Natural killer cell treated with Interleukin-12 subunit alpha and Interleukin-12 subunit beta and Interleukin-15 and Interleukin-18, amount 100 ng/mL, for 72 hours (primary cell): ENCODE measurements around the gene MYADML2. TPM values are rescaled to one million over a fixed set of nuclear protein-coding genes. Genes with fewer than 3 reads are reported as not detected.

Experiments used
- ATAC-seq, 2 donors: fragments of 150-1000 bp; cut with Tn5 transposase in 1 of 2; sonication (Bioruptor Pico), chemical (Tn5 transposase) in 1 of 2; 2 replicates each; pipeline ENCODE4 v1.10.0; 2021
- DNase-seq: peaks from one replicate; pipeline ENCODE4 v3.0.0; 2022; ENCODE audit warnings: low spot score
- H3K27ac Mint-ChIP-seq, 2 donors: 1 replicate in 1 of 2; 2 replicates in 1 of 2; pipeline ENCODE4 v1.8.0; 2022; ENCODE audit warnings: mixed read lengths in 2 of 2, mild to moderate bottlenecking in 1 of 2, moderate library complexity in 1 of 2
- H3K27me3 Mint-ChIP-seq, 2 donors: 1 replicate in 1 of 2; 2 replicates in 1 of 2; pipeline ENCODE4 v1.8.0; 2022; ENCODE audit warnings: mixed read lengths in 2 of 2
- H3K36me3 Mint-ChIP-seq: one replicate; pipeline ENCODE4 v1.8.0; 2022; ENCODE audit warnings: mixed read lengths
- H3K4me1 Mint-ChIP-seq, 2 donors: 1 replicate in 1 of 2; 2 replicates in 1 of 2; pipeline ENCODE4 v1.8.0; 2022; ENCODE audit warnings: low read depth in 2 of 2, mixed read lengths in 2 of 2, mild to moderate bottlenecking in 1 of 2
- H3K4me3 Mint-ChIP-seq: one replicate; pipeline ENCODE4 v1.8.0; 2022; ENCODE audit warnings: mixed read lengths
- H3K9me3 Mint-ChIP-seq: 2 replicates; pipeline ENCODE4 v1.8.0; 2022; ENCODE audit warnings: mixed read lengths
- total RNA-seq, 2 donors: library from RNA; stranded (reverse); gene quantifications; one replicate each; pipeline ENCODE4 v1.2.3, GENCODE V29; 2022

The MYADML2 gene
- total RNA-seq, 2 donors from 2014 or later: not detected

DNA sequence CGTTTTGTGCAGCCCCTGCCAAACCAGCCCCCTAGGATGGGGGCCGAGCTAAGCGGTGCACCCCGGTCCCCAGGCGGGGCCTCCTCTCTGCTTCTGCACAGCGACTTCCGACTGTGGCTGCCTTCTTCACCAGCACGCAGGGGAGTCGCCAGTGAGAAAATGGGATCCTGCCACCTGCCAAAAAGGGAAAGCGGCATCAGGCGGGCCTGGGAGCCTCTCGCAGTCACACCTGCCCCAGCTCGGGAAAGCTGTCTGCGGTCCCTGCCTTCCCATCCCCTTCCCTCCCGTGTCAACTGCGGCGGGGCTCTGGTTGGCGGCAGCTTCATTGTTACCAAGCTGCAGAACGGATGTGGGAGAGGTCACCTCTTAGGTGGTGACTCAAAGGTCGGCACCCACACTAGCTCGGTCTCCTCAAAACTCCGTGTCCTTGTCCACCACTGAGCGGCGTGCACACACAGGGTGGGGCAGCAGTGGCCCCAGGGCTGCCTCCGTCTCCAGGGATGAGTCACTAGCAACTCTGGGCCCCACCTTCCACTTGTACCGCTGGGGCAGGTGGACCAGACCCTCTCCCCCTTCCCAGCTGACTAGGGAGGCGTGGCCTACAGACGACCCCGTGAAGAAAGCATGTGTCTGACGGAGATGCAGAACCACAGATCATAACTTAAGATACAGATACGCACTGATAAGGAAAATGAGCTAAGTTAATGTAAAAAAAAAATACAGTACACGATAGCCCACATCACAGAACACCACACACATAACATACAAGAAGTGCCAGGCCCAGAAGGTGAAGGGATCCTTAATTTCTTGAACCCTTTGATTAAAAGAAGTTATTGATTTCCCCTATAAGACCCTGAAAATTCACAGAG lies 34.4 kb downstream of the MYADML2 start:
- H3K4me3 Mint-ChIP-seq: peak overlapping the region; percentile 41
- peak overlapping the region in 1 of 2 donors; percentile 37 for H3K27ac Mint-ChIP-seq
- H3K4me1 Mint-ChIP-seq: peaks cover 17 to 18% of the 10 kb centered on the region in 2 donors
- no peaks in the 10 kb centered on the region for H3K27me3 Mint-ChIP-seq
- no peaks in the 10 kb centered on the region for H3K9me3 Mint-ChIP-seq
- H3K36me3 Mint-ChIP-seq: peaks cover 6% of the 10 kb centered on the region
- DNase-seq (peak; percentile 59), ATAC-seq (no peak)

DNA sequence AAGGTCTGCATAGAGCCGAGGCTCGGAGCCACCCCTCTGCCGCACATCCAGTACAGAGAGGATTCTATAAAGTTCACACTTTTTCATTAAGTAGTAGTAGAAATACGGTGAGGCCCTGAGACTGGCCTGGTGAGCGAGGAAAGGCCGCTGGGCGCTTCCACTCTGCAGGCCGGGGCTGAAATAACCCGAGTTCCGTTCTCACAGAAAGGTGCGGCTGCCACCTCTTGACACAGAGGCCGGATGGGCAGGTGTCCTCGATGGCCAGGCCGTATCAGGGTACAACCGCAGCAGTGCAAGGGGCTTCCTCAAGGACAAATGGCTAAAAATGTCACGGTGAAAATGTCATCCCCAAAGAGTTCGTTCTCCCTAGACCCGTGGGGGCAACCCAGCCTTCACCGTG lies 35.1 kb downstream of the MYADML2 start:
- H3K27ac Mint-ChIP-seq: no peak overlapping the region
- peak overlapping the region; percentile 68 for H3K4me3 Mint-ChIP-seq
- ATAC-seq (no peak), DNase-seq (peak; percentile 47)
- H3K36me3 Mint-ChIP-seq: peaks cover 6% of the 10 kb centered on the region
- H3K9me3 Mint-ChIP-seq: no peaks in the 10 kb centered on the region
- peaks cover 12 to 14% of the 10 kb centered on the region in 2 donors for H3K4me1 Mint-ChIP-seq
- no peaks in the 10 kb centered on the region for H3K27me3 Mint-ChIP-seq

DNA sequence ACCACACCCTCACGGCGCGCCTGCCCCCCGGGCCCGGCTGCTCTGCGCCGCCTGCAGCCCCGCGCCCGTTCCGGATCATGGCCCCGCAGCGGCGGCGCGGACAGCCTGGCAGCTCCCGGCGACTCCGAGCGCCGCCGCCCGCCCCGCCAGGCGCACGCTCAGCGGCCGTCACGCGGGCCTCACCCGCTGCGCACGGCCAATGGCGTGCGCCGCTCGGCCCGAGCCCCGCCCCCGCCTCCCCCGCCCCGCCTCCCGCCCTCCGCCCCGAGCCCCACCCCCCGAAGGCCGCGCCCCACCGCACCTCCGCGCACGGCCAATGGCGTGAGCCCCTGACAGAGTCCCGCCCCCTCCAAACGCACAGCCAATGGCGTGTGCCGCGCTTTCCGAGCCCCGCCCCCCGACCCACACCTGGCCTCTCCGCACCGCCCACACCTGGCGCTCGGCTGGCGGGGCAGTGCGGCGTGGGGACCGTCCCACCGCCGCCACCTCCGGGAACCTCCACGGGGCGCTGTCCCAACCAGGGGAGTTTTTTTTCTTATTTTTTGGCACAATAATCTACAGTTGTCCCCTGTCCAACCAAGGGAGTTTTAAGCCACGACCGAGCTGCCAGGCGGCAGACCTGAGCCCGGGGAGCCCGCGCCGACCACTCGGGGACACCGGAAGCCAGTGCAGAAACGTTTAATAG lies 35.6 kb downstream of the MYADML2 start, which contains the start of gene PCYT2:
Gene PCYT2 (minus strand): TSS at position 123 of the 685 bp plus-strand sequence. CDS start 44 bp downstream, at position 79.
- ATAC-seq (peak; percentile 94 to 95), DNase-seq (peak; percentile 92)
- Mint-ChIP-seq H3K9me3 (no peaks in the 10 kb centered on the region), H3K27ac (no peak within 1 kb of the TSS), H3K4me1 (peaks cover 8 to 9% of the 10 kb centered on the region in 2 donors), H3K4me3 (peak within 1 kb of the TSS; percentile 84), H3K36me3 (peaks cover 6% of the 10 kb centered on the region), H3K27me3 (no peaks in the 10 kb centered on the region)

DNA sequence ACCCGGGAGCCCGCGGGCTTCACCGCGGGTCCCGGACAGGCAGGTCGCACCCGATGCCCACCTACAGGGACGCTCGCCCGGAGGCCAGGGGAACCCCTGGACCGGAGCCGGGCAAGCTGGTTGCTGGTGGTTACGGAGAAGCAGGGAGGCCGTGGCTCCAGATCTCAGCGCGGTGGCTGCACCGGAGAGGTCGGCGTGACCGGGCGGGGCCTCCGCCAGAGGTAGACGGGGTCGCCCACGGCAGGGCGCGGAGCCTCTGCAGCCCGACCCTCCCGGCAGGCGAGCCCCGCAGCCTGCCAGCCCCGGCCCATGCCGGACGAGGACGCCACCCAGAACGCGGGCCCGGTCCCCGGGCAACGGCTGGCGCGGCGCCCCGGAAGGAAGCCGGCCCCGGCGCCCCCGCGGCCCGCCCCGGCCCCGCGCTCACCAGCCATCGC lies 36.2 kb downstream of the MYADML2 start:
- Mint-ChIP-seq H3K36me3 (peaks cover 6% of the 10 kb centered on the region), H3K27ac (no peak overlapping the region)

DNA sequence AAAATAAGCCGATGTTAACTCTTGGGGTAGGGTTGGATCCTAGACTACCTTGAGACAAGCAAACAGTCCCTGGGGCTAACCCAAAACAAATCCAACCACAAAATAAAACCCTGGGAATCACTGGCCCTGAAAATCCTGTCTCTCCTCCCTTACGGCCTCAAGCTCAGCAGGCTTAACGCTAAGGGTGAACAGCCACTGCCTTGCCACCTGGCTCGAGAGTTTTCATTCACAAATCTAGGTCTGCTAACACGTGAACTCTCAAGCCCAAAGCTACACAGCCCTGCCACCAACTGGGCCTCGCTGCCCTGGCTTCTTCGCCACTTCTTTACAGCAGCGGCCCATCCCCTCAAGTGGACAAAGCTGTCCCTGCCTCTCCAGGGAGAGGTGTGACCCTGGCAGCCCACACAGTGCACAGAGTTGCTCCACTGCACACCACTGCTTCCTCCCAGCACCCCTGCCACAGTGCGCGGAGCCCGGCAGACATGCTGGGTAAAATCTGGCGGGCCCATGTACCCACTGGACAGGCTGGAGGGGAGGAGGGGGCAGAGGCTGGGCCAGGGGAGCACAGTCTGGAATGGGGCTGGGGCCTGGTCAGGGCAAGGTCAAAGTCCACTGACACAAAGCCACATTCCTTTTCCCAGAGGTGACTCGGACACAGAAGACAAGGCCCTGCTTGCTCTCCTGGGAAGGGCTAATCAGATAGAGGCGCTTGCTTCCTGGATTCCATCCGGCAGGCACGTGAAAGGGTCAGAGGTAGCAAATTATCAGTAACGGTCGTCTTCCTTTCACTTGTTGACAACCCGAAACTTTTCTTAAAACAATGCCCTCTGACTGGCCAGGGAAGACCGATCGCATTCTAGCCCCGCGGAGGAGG lies 36.8 kb downstream of the MYADML2 start:
- H3K4me1 Mint-ChIP-seq: peaks cover 0 to 5% of the 10 kb centered on the region in 2 donors
- H3K27me3 Mint-ChIP-seq: no peaks in the 10 kb centered on the region
- H3K36me3 Mint-ChIP-seq: peaks cover 6% of the 10 kb centered on the region
- ATAC-seq: no peak
- no peaks in the 10 kb centered on the region for H3K9me3 Mint-ChIP-seq
- peak; percentile 53 for DNase-seq
- peak overlapping the region; percentile 84 for H3K4me3 Mint-ChIP-seq
- no peak overlapping the region for H3K27ac Mint-ChIP-seq

More for the DNA sequence above, 36.2 kb downstream of the MYADML2 start:
- ATAC-seq: peak in 1 of 2 donors; percentile 64
- Mint-ChIP-seq H3K9me3 (no peaks in the 10 kb centered on the region), H3K4me1 (peaks cover 4 to 5% of the 10 kb centered on the region in 2 donors), H3K27me3 (no peaks in the 10 kb centered on the region), H3K4me3 (peak overlapping the region; percentile 84)
- peak; percentile 64 for DNase-seq

DNA sequence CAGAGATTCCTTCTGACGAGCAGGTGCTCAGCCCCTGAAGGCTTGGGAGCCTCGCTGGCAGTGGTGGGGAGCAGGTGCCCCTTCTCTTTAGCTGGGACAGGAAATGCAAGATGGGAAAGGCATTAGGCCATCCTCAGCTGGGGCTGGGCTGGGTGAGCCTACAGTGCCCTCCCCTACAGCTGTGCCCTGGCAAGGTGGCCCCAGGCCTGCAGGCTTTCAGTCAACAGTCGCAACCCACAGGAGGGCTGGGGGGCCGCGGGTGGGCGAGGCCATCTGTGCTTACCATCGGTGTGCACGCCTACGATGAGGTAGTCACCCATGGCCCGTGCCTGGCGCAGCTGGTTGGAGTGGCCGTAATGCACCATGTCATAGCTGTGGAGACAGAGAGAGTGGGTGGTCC lies 37.8 kb downstream of the MYADML2 start:
- no peak overlapping the region for H3K4me3 Mint-ChIP-seq
- H3K4me1 Mint-ChIP-seq: peaks cover 0 to 5% of the 10 kb centered on the region in 2 donors

DNA sequence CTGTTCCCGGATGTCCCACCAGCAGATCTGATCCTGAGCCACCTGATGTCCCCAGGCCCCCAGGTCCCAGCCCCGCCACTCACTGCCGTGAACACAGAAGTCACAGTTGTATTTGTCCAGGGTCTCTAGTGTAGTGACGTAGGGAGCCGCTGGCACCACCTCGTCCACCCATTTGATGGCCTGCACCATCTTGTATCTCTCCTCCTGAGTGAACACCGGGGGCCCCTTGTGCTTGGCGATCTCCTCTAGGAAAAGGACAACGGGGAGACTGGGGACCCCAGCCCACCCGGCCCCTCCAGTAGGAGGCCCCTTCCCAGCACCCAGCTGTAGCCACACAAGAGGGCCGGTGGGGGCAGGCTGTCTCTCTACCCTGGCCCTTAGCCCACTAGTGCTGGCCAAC lies 38.2 kb downstream of the MYADML2 start:
- H3K27me3 Mint-ChIP-seq: no peaks in the 10 kb centered on the region
- H3K27ac Mint-ChIP-seq: no peak overlapping the region
- DNase-seq (peak; percentile 52), ATAC-seq (no peak)
- peaks cover 6% of the 10 kb centered on the region for H3K36me3 Mint-ChIP-seq
- H3K9me3 Mint-ChIP-seq: no peaks in the 10 kb centered on the region
- H3K4me1 Mint-ChIP-seq: peaks cover 0 to 5% of the 10 kb centered on the region in 2 donors
- H3K4me3 Mint-ChIP-seq: no peak overlapping the region

More for the DNA sequence above, 37.8 kb downstream of the MYADML2 start:
- Mint-ChIP-seq H3K27ac (no peak overlapping the region), H3K27me3 (no peaks in the 10 kb centered on the region), H3K36me3 (peaks cover 6% of the 10 kb centered on the region), H3K9me3 (no peaks in the 10 kb centered on the region)
- ATAC-seq: no peak
- peak; percentile 54 for DNase-seq

DNA sequence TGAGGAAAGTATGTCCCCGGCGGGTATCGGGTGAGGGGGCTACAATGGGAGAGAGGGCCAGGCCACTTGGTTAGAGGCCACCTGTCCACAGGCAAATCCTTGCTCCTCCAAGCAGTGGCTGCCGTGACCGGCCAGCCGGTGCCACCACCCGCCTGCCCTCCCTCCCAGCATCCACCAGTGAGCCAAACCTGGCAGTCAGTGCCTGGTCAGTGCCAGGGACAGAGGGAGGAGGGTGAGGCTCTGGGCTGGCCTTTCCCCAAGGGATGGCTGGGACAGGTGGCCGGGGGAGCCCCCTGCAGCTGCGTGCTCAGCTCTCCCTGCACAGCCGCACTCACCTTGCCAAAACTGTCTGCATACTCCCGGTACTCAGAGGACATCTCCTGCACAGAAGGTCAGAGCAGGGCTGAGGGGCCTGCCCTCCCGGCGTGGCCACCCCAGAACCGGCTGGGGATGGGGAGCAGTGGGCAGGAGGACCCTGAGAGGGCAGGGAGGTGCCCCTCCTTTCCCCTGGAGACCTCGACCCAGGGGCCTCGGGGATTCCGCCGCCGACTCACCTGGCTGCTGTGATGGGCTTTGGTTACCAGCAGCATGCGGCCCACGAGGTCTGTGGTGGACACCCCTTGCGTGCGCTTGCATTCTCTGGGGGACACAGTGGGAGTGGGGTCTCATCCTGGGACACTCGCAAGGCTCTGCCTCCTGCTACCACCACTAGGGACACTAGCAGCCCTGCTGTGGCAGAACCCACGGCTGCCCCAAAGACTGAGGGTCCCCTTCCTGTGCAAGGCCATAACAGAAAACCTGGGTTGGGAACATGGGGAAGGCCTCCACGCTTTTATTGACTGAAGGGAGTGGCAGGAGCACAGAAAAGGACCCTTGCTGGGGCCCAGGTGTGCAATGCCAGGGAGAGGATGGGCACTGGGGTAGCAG lies 39.6 kb downstream of the MYADML2 start:
- DNase-seq: peak; percentile 56
- Mint-ChIP-seq H3K36me3 (no peaks in the 10 kb centered on the region), H3K4me3 (no peak overlapping the region), H3K27me3 (no peaks in the 10 kb centered on the region), H3K4me1 (no peaks in the 10 kb centered on the region), H3K27ac (no peak overlapping the region), H3K9me3 (no peaks in the 10 kb centered on the region)
- no peak for ATAC-seq

DNA sequence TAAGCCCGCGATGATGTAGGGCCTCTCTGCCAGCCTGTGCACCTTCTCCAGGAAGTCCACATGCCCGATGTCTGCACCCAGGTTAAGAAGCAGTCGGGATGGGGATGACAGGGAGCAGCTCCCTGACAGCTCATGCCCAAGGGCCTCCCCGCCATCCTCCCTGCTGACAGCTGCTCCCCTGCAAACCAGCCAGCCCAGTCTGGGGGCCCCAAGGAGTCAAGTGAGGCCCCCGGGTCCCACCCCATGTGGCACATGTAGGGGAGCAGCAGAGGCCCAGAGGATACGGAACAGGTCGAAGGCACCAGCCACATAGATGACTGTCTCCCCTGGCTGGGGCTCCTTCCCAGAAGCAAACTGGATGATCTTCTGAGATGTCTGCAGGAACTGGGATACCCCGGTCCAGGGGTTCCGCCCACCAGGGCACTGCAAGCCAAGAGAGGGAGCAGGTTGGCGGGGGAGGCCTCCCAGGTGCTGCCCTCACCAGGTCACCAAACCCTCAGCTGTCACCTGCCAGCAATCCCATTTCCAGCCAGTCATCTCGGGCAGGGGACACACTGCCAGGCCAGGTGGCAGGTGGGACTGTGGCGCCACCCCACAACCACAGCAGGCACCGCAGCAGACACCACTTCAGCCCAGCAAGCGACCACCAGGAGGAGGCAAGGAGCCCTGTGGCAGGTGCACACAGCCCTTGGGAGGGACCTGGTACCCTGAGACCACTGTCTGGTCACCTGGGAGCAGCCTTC lies 40.4 kb downstream of the MYADML2 start:
- Mint-ChIP-seq H3K9me3 (no peaks in the 10 kb centered on the region), H3K36me3 (no peaks in the 10 kb centered on the region), H3K27me3 (no peaks in the 10 kb centered on the region), H3K4me3 (no peak overlapping the region), H3K4me1 (no peaks in the 10 kb centered on the region), H3K27ac (no peak overlapping the region)
- DNase-seq: peak; percentile 44
- no peak for ATAC-seq

DNA sequence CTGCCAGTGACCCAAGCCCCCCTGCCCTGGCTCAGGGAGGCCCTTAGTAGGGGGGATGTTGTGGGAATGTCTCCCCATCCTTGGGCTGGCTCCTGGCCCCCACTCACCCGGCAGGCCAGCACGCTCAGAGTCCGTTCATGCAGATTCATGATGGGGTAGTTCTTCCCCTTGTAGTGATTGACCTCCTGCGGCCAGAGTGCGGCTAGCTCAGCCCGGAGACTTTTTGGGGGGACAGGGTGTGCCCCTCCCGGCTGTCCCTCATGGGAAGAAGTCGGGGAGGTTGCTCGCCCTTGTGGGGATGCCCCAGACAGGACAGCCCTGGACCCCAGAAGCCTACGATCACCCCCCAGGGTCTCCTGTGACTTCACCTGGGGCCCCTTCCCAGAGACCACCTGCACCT lies 41.0 kb downstream of the MYADML2 start:
- H3K4me3 Mint-ChIP-seq: no peak overlapping the region
- no peak for DNase-seq
- H3K27ac Mint-ChIP-seq: no peak overlapping the region
- no peaks in the 10 kb centered on the region for H3K9me3 Mint-ChIP-seq
- no peaks in the 10 kb centered on the region for H3K36me3 Mint-ChIP-seq
- H3K27me3 Mint-ChIP-seq: peaks cover 0 to 2% of the 10 kb centered on the region in 2 donors
- ATAC-seq: no peak
- H3K4me1 Mint-ChIP-seq: peaks cover 0 to 2% of the 10 kb centered on the region in 2 donors

DNA sequence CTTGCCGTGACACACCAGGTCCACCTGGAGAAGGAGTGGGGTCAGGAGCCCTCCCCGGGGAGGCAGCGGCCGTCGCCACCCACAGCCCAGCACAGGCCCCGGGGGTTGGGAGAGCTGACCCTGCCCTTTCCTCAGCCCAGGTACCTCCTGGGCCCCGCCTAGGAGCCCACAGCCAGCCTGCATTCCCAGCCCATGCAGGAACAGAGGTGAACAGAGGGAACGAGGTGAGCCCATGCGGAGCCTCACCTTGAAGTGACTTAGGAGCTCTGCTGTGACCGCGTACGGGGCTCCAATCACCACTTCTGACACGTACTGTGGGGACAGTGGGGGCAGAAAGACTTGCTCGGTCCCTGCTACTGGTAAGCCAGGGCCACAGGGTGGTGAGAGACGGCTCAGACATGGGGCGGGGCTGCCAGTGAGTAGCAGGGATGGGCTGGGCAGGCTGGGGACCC lies 41.6 kb downstream of the MYADML2 start:
- ATAC-seq: no peak
- H3K36me3 Mint-ChIP-seq: no peaks in the 10 kb centered on the region
- H3K4me3 Mint-ChIP-seq: no peak overlapping the region
- H3K4me1 Mint-ChIP-seq: peaks cover 0 to 5% of the 10 kb centered on the region in 2 donors
- no peak for DNase-seq
- H3K27me3 Mint-ChIP-seq: peaks cover 0 to 5% of the 10 kb centered on the region in 2 donors
- H3K27ac Mint-ChIP-seq: no peak overlapping the region
- no peaks in the 10 kb centered on the region for H3K9me3 Mint-ChIP-seq
